SK-N-SH (cell line): ENCODE results near the gene GRIK3. TPM values are rescaled to one million over a fixed set of nuclear protein-coding genes. Genes with fewer than 3 reads are reported as not detected.

Experiments
- CTCF ChIA-PET: fragments of 300-600, 350-600 bp; formaldehyde crosslinking; extraction: SDS; loops from one replicate; lab custom pipeline; 2021; lab: Yijun Ruan, JAX
- POLR2A ChIA-PET: fragments of 350-600 bp; sonication (Branson Sonifier 250); formaldehyde crosslinking; extraction: SDS; loops from one replicate; lab custom pipeline; 2020; ENCODE audit warnings: antibody characterized with exemption, inconsistent platforms; lab: Yijun Ruan, JAX
- DNase-seq: peaks from one replicate; pipeline ENCODE4 v3.0.0; 2012
- H2AFZ ChIP-seq: fragments of 200-600 bp; sonication (generic); 2 replicates; pipeline ENCODE4 v1.8.1; 2016; ENCODE audit warnings: antibody characterized with exemption, mild to moderate bottlenecking, low read depth
- H3F3A ChIP-seq: fragments of 200-600 bp; sonication (generic); replicated peaks from 2 replicates; pipeline ENCODE3; 2016; ENCODE audit warnings: antibody characterized with exemption, mild to moderate bottlenecking; ENCODE audit not compliant: insufficient read depth
- H3K27ac ChIP-seq, 2 experiments: fragments of 200-500 bp in 1 of 2; fragments of 200-600 bp in 1 of 2; sonication (Bioruptor generic) in 1 of 2; sonication (generic), shearing (Covaris generic) in 1 of 2; 2 replicates each; pipeline versions ENCODE4 v1.5.1 to v1.6.1; 2014 to 2016; ENCODE audit warnings: low read depth in 2 of 2, inconsistent platforms in 1 of 2, low read length in 1 of 2, mild to moderate bottlenecking in 1 of 2, mixed read lengths in 1 of 2
- H3K27me3 ChIP-seq: fragments of 200-600 bp; sonication (generic), shearing (Covaris generic); 2 replicates; pipeline ENCODE4 v1.6.1; 2016; ENCODE audit warnings: mixed run types; ENCODE audit not compliant: insufficient read depth
- H3K36me3 ChIP-seq, 2 experiments: fragments of 200-500 bp in 1 of 2; fragments of 200-600 bp in 1 of 2; sonication (Bioruptor generic) in 1 of 2; sonication (generic) in 1 of 2; replicated peaks in 1 of 2; 2 replicates each; pipeline versions ENCODE3 to v1.5.1; 2014 to 2016; ENCODE audit warnings: low read length in 1 of 2, mild to moderate bottlenecking in 1 of 2; ENCODE audit not compliant: insufficient read depth in 2 of 2, control insufficient read depth in 1 of 2
- H3K4me1 ChIP-seq, 2 experiments: fragments of 200-500 bp in 1 of 2; fragments of 200-600 bp in 1 of 2; sonication (Bioruptor generic) in 1 of 2; sonication (generic), shearing (Covaris generic) in 1 of 2; 2 replicates each; pipeline versions ENCODE4 v1.5.1 to v1.6.1; 2014 to 2016; ENCODE audit warnings: low read depth in 1 of 2, low read length in 1 of 2, mixed run types in 1 of 2; ENCODE audit not compliant: insufficient read depth in 2 of 2, control insufficient read depth in 1 of 2
- H3K4me2 ChIP-seq: fragments of 200-600 bp; sonication (generic), shearing (Covaris generic); 2 replicates; pipeline ENCODE4 v1.6.1; 2017; ENCODE audit warnings: mixed run types
- H3K4me3 ChIP-seq, 2 experiments: fragments of 200-500 bp in 1 of 2; fragments of 200-600 bp in 1 of 2; sonication (Bioruptor generic) in 1 of 2; sonication (generic), shearing (Covaris generic) in 1 of 2; 2 replicates each; pipeline versions ENCODE4 v1.5.1 to v1.8.1; 2014 to 2016; ENCODE audit warnings: low read depth in 2 of 2, inconsistent platforms in 1 of 2, low read length in 1 of 2, mild to moderate bottlenecking in 1 of 2, mixed read lengths in 1 of 2, moderate library complexity in 1 of 2
- H3K79me2 ChIP-seq: fragments of 200-600 bp; sonication (generic); 2 replicates; pipeline ENCODE4 v1.8.1; 2017; ENCODE audit warnings: mild to moderate bottlenecking; ENCODE audit not compliant: insufficient read depth
- H3K9ac ChIP-seq: fragments of 200-600 bp; sonication (generic); 2 replicates; pipeline ENCODE4 v1.6.1; 2017; ENCODE audit warnings: mixed run types
- H3K9me2 ChIP-seq: fragments of 200-600 bp; sonication (generic); 2 replicates; pipeline ENCODE4 v1.6.1; 2017; ENCODE audit warnings: mixed run types
- H3K9me3 ChIP-seq: fragments of 200-600 bp; sonication (generic); 2 replicates; pipeline ENCODE4 v1.6.1; 2017; ENCODE audit warnings: mixed run types, mild to moderate bottlenecking, moderate library complexity
- H4K20me1 ChIP-seq: fragments of 200-600 bp; sonication (generic); 2 replicates; pipeline ENCODE4 v1.6.1; 2017; ENCODE audit warnings: mild to moderate bottlenecking, mixed run types; ENCODE audit not compliant: insufficient read depth
- CTCF ChIP-seq: fragments of 200-600 bp; sonication (generic); IDR thresholded peaks from 2 replicates; pipeline ENCODE4 v1.6.1; 2017; ENCODE audit warnings: antibody characterized with exemption, mild to moderate bottlenecking, moderate library complexity
- EZH2phosphoT487 ChIP-seq: fragments of 200-600 bp; sonication (generic); IDR thresholded peaks from 2 replicates; pipeline ENCODE4 v1.6.1; 2017; ENCODE audit warnings: low read depth, mixed run types, mild to moderate bottlenecking, antibody characterized with exemption, moderate library complexity, borderline replicate concordance
- FOXJ3 ChIP-seq: sonication (generic); formaldehyde crosslinking; IDR thresholded peaks from 2 replicates; pipeline ENCODE4 v1.5.1; 2020; ENCODE audit warnings: mild to moderate bottlenecking, missing genetic modification reagents
- GABPA ChIP-seq: IDR thresholded peaks from 2 replicates; pipeline ENCODE4 v1.4.0; 2012; ENCODE audit warnings: low read depth, mild to moderate bottlenecking
- IRF3 ChIP-seq: fragments of 150-350 bp; IDR thresholded peaks from 2 replicates; pipeline ENCODE4 v1.6.1; 2016; ENCODE audit warnings: mild to moderate bottlenecking, low read depth, low read length
- JUND ChIP-seq: IDR thresholded peaks from 2 replicates; pipeline ENCODE4 v1.4.0; 2012
- NFIC ChIP-seq: IDR thresholded peaks from 2 replicates; pipeline ENCODE4 v1.4.0; 2012; ENCODE audit warnings: borderline replicate concordance
- POLR2AphosphoS5 ChIP-seq: IDR thresholded peaks from 2 replicates; pipeline ENCODE4 v1.6.1; 2012; ENCODE audit warnings: low read depth, low read length
- REST ChIP-seq: IDR thresholded peaks from 2 replicates; pipeline ENCODE4 v1.6.1; 2012; ENCODE audit warnings: mild to moderate bottlenecking, low read depth, low read length, moderate library complexity
- RFX5 ChIP-seq: IDR thresholded peaks from 2 replicates; pipeline ENCODE4 v1.6.1; 2012; ENCODE audit warnings: mild to moderate bottlenecking, improper control_type of control experiment, low read length
- RXRA ChIP-seq: IDR thresholded peaks from 2 replicates; pipeline ENCODE4 v1.4.0; 2012; ENCODE audit warnings: low read depth, mild to moderate bottlenecking, borderline replicate concordance
- SIN3A ChIP-seq: IDR thresholded peaks from 2 replicates; pipeline ENCODE4 v1.6.1; 2012; ENCODE audit warnings: low read depth, mild to moderate bottlenecking, low read length, moderate library complexity, borderline replicate concordance
- SMC3 ChIP-seq: IDR thresholded peaks from 2 replicates; pipeline ENCODE4 v1.6.1; 2012; ENCODE audit warnings: low read depth, low read length, improper control_type of control experiment
- TAF1 ChIP-seq: IDR thresholded peaks from 2 replicates; pipeline ENCODE4 v1.6.1; 2012; ENCODE audit warnings: low read depth, mild to moderate bottlenecking, low read length, moderate library complexity, borderline replicate concordance
- TCF12 ChIP-seq: IDR thresholded peaks from 2 replicates; pipeline ENCODE4 v1.4.0; 2012
- TEAD4 ChIP-seq: IDR thresholded peaks from 2 replicates; pipeline ENCODE4 v1.4.0; 2012; ENCODE audit warnings: mild to moderate bottlenecking, borderline replicate concordance; ENCODE audit not compliant: insufficient read depth
- YY1 ChIP-seq: IDR thresholded peaks from 2 replicates; pipeline ENCODE4 v1.4.0; 2012; ENCODE audit warnings: low read depth, mild to moderate bottlenecking
- WGBS: methylation state at CpG from one replicate; pipeline ENCODE4 v1.1.6; 2017; ENCODE audit warnings: low lambda C conversion rate; 5-methylcytosine and 5-hydroxymethylcytosine counted together
- polyA plus RNA-seq, 3 experiments: library from polyadenylated mRNA; depleted of rRNA; stranded (reverse); fragments of >200 nt; gene quantifications; 2 replicates each; pipeline ENCODE4 v1.2.3, GENCODE V29; 2012
- TF ChIP-seq, protein P1 (sequence below): IDR thresholded peaks from 2 replicates; pipeline ENCODE4 v1.4.0; 2012; ENCODE audit warnings: low read depth, borderline replicate concordance
- TF ChIP-seq, protein P2 (sequence below): fragments of 150-350 bp; IDR thresholded peaks from 2 replicates; pipeline ENCODE4 v1.6.1; 2017; ENCODE audit warnings: antibody characterized with exemption, low read length, low read depth, borderline replicate concordance

Gene GRIK3
- polyA plus RNA-seq, 1 of the 3 experiments (the other 2 are of a cell fraction), result not detected

- H3K9ac ChIP-seq, result no peak overlapping the region
- H3K79me2 ChIP-seq, result no peaks in the 10 kb centered on the region
- H2AFZ ChIP-seq, result no peak overlapping the region
- no peaks in the 10 kb centered on the region for H3K9me3 ChIP-seq
- H3K4me3 ChIP-seq, result no peak overlapping the region
- H3K4me2 ChIP-seq, result no peak overlapping the region
- H3K27ac ChIP-seq, result no peak overlapping the region
- H3K4me1 ChIP-seq, result no peaks in the 10 kb centered on the region
- no peaks in the 10 kb centered on the region for H4K20me1 ChIP-seq
- ChIA-PET POLR2A (no interaction called here), CTCF (interaction anchor here (1.6 kb wide), 1 partner anchor 449 kb away, joined by 4 read pairs; no protein-coding TSS in a partner anchor)
- DNase-seq, result no peak
- no peaks in the 10 kb centered on the region for H3K9me2 ChIP-seq
- 37% methylated on average over 8 of the region's 11 CpGs for WGBS
- H3F3A ChIP-seq, result no peaks in the 10 kb centered on the region
- no peaks in the 10 kb centered on the region for H3K27me3 ChIP-seq
- TF ChIP-seq TCF12 (no peak), SMC3 (no peak), NFIC (no peak), YY1 (no peak), POLR2AphosphoS5 (no peak), RFX5 (no peak), TAF1 (no peak), JUND (no peak), EZH2phosphoT487 (no peak), GABPA (no peak), RXRA (no peak), SIN3A (no peak), REST (no peak), CTCF (no peak), FOXJ3 (CRISPR knock-in tag) (no peak), IRF3 (no peak), TEAD4 (no peak)
- TF ChIP-seq, protein P1, sequence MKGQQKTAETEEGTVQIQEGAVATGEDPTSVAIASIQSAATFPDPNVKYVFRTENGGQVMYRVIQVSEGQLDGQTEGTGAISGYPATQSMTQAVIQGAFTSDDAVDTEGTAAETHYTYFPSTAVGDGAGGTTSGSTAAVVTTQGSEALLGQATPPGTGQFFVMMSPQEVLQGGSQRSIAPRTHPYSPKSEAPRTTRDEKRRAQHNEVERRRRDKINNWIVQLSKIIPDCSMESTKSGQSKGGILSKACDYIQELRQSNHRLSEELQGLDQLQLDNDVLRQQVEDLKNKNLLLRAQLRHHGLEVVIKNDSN, result no peak
- TF ChIP-seq, protein P2, sequence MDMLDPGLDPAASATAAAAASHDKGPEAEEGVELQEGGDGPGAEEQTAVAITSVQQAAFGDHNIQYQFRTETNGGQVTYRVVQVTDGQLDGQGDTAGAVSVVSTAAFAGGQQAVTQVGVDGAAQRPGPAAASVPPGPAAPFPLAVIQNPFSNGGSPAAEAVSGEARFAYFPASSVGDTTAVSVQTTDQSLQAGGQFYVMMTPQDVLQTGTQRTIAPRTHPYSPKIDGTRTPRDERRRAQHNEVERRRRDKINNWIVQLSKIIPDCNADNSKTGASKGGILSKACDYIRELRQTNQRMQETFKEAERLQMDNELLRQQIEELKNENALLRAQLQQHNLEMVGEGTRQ, result no peak
- no peaks in the 10 kb centered on the region for H3K36me3 ChIP-seq
Observed at GRCh38 chr1:36965275-36966159, 68.8 kb downstream of the GRIK3 start.
